IMR-90 (cell line): ENCODE data around the gene NEUROD2.

ENCODE experiments used
- FOS ChIP-seq: fragments of 150-350 bp; IDR thresholded peaks from 2 replicates; pipeline ENCODE4 v1.6.1; 2016; ENCODE audit warnings: low read depth, low read length
- MXI1 ChIP-seq: IDR thresholded peaks from 2 replicates; pipeline ENCODE4 v1.6.1; 2012; ENCODE audit warnings: low read depth, mild to moderate bottlenecking, low read length, moderate library complexity, borderline replicate concordance
- RAD21 ChIP-seq: IDR thresholded peaks from 2 replicates; pipeline ENCODE4 v1.6.1; 2012; ENCODE audit warnings: low read length, improper control_type of control experiment
- TF ChIP-seq, protein P1 (sequence below): conservative IDR thresholded peaks from 2 replicates; pipeline ENCODE4 v1.5.1; 2012; ENCODE audit warnings: mild to moderate bottlenecking, low read depth, low read length, improper control_type of control experiment
- TF ChIP-seq, protein P2 (sequence below): fragments of 150-350 bp; IDR thresholded peaks from 2 replicates; pipeline ENCODE4 v1.6.1; 2017; ENCODE audit warnings: mild to moderate bottlenecking, antibody characterized with exemption, low read length, low read depth

DNA sequence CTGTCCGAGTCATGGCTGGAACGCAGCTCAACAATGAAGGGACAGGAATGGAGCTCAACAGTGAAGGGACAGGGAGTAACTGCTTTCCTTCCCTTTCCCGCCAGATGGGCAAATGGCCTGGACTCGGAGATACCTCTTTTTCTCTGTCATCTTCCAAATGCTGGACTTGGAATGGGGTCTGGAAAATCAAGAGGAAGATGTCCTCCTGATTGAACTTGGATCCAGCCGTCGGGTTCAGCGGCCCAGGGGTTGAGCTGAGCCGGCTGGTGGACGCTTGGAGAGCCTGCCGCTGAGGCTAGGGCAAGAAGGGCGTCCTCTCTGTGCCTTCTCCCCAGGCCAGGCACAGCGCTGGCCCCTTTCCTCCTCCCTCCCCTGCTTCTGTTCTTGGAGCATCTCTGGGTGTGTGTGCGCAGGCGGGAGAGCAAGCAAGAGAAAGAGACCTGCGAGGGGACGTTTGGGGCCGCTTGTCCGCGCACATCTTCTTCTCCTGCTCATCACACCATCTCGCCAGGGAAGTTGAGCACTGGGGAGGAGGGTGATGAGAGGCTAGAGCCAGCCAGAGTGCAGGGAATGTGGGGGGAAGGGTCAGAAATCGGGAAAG, 6.6 kb downstream of the NEUROD2 start:
- TF ChIP-seq FOS: no peak
- no peak for TF ChIP-seq RAD21
- TF ChIP-seq, protein P1, sequence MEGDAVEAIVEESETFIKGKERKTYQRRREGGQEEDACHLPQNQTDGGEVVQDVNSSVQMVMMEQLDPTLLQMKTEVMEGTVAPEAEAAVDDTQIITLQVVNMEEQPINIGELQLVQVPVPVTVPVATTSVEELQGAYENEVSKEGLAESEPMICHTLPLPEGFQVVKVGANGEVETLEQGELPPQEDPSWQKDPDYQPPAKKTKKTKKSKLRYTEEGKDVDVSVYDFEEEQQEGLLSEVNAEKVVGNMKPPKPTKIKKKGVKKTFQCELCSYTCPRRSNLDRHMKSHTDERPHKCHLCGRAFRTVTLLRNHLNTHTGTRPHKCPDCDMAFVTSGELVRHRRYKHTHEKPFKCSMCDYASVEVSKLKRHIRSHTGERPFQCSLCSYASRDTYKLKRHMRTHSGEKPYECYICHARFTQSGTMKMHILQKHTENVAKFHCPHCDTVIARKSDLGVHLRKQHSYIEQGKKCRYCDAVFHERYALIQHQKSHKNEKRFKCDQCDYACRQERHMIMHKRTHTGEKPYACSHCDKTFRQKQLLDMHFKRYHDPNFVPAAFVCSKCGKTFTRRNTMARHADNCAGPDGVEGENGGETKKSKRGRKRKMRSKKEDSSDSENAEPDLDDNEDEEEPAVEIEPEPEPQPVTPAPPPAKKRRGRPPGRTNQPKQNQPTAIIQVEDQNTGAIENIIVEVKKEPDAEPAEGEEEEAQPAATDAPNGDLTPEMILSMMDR: no peak
- TF ChIP-seq MXI1: no peak
- TF ChIP-seq, protein P2, sequence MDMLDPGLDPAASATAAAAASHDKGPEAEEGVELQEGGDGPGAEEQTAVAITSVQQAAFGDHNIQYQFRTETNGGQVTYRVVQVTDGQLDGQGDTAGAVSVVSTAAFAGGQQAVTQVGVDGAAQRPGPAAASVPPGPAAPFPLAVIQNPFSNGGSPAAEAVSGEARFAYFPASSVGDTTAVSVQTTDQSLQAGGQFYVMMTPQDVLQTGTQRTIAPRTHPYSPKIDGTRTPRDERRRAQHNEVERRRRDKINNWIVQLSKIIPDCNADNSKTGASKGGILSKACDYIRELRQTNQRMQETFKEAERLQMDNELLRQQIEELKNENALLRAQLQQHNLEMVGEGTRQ: no peak
